CD4-positive, alpha-beta T cell (primary cell): ENCODE measurements around the gene DNAJC17. TPM values are rescaled to one million over a fixed set of nuclear protein-coding genes. Genes with fewer than 3 reads are reported as not detected.

Source experiments
- ATAC-seq: fragments of 200-7000 bp; cut with Tn5 transposase; one replicate; pipeline ENCODE4 v1.10.0; 2022; ENCODE audit warnings: mild to moderate bottlenecking; ENCODE audit not compliant: poor library complexity
- CTCF ChIA-PET: fragments of 350-600 bp; sonication (Branson Sonifier 250); formaldehyde crosslinking; loops from one replicate; lab custom pipeline; 2021; ENCODE audit warnings: antibody characterized with exemption, inconsistent platforms; lab: Charles Lee
- POLR2A ChIA-PET: fragments of 350-600 bp; sonication (Branson Sonifier 250); formaldehyde crosslinking; loops from one replicate; lab custom pipeline; 2021; ENCODE audit warnings: antibody characterized with exemption, inconsistent platforms; lab: Charles Lee
- DNase-seq, 14 experiments: peaks; one replicate each; pipeline ENCODE4 v3.0.0-alpha.2; 2013 to 2020; ENCODE audit warnings: mixed read lengths in 2 of 14
- H3K27ac ChIP-seq, 2 donors: one replicate each; pipeline versions ENCODE4 v1.5.1 to v1.7.0; 2013; ENCODE audit warnings: low read length in 2 of 2, low read depth in 1 of 2, mild to moderate bottlenecking in 1 of 2
- H3K27me3 ChIP-seq, 2 experiments: 1 replicate in 1 of 2; 2 replicates in 1 of 2; pipeline versions ENCODE4 v1.6.1 to v1.7.0; 2013; ENCODE audit warnings: low read length in 2 of 2, control low read depth in 1 of 2, mild to moderate bottlenecking in 1 of 2, moderate library complexity in 1 of 2; ENCODE audit not compliant: insufficient read depth in 2 of 2, control insufficient read depth in 1 of 2
- H3K36me3 ChIP-seq: one replicate; pipeline ENCODE4 v1.6.1; 2013; ENCODE audit warnings: low read length, control low read depth; ENCODE audit not compliant: insufficient read depth
- H3K4me1 ChIP-seq: one replicate; pipeline ENCODE4 v1.6.1; 2013; ENCODE audit warnings: low read length, control low read depth; ENCODE audit not compliant: insufficient read depth
- H3K4me3 ChIP-seq: one replicate; pipeline ENCODE4 v1.5.1; 2013; ENCODE audit warnings: mild to moderate bottlenecking, low read length, moderate library complexity
- H3K9me3 ChIP-seq, 2 experiments: 1 replicate in 1 of 2; 2 replicates in 1 of 2; pipeline versions ENCODE4 v1.6.1 to v1.7.0; 2013; ENCODE audit warnings: low read length in 2 of 2, mild to moderate bottlenecking in 2 of 2, control low read depth in 1 of 2, moderate library complexity in 1 of 2; ENCODE audit not compliant: control insufficient read depth in 1 of 2, insufficient read depth in 1 of 2
- H3K27ac Mint-ChIP-seq: one replicate; pipeline ENCODE4 v1.8.0; 2020; ENCODE audit warnings: mixed read lengths
- H3K27me3 Mint-ChIP-seq: one replicate; pipeline ENCODE4 v1.8.0; 2021; ENCODE audit warnings: mixed read lengths
- H3K36me3 Mint-ChIP-seq: one replicate; pipeline ENCODE4 v1.8.0; 2021; ENCODE audit warnings: low read depth, mixed read lengths
- H3K4me1 Mint-ChIP-seq: one replicate; pipeline ENCODE4 v1.8.0; 2021; ENCODE audit warnings: low read depth, mixed read lengths
- H3K4me3 Mint-ChIP-seq: one replicate; pipeline ENCODE4 v1.8.0; 2020; ENCODE audit warnings: mild to moderate bottlenecking, mixed read lengths
- H3K9me3 Mint-ChIP-seq: one replicate; pipeline ENCODE4 v1.8.0; 2020; ENCODE audit warnings: mixed read lengths
- CTCF ChIP-seq: fragments of 200-600 bp; IDR thresholded peaks from one replicate; pipeline ENCODE4 v1.8.0; 2022; ENCODE audit warnings: antibody characterized with exemption, mild to moderate bottlenecking
- intact Hi-C, 2 experiments: fragments of 100-400 bp; cut with DNase I in 1 of 2; cut with micrococcal nuclease in 1 of 2; formaldehyde crosslinking; loops; one replicate each; pipeline versions ENCODE4 v1.15.1 to v1.9.0; 2023 to 2025; cut with DNase I, micrococcal nuclease
- total RNA-seq, 174 experiments: library from RNA in 2 of 174; stranded (reverse) in 2 of 174; gene quantifications; one replicate each; pipeline ENCODE4 v1.2.3 and lab custom pipeline; 2021 to 2026

DNAJC17 gene
- total RNA-seq, 2 experiments from 2014 or later: 14.4 to 17.9 TPM

- peaks cover 30% of the 10 kb centered on the region for H3K4me1 ChIP-seq
- H3K27me3 ChIP-seq: no peaks in the 10 kb centered on the region
- TF ChIP-seq CTCF: no peak
- H3K36me3 ChIP-seq: peaks cover 67% of the 10 kb centered on the region
- no peaks in the 10 kb centered on the region for H3K9me3 ChIP-seq
- intact Hi-C loops: loop anchor here (5.0 kb wide), 1 partner anchor 34 kb away; no protein-coding TSS in a partner anchor
- Mint-ChIP-seq H3K36me3 (peaks cover 77% of the 10 kb centered on the region), H3K27ac (no peak overlapping the region), H3K4me1 (peaks cover 19% of the 10 kb centered on the region), H3K9me3 (no peaks in the 10 kb centered on the region), H3K27me3 (no peaks in the 10 kb centered on the region), H3K4me3 (no peak overlapping the region)
- H3K27ac ChIP-seq: no peak overlapping the region
- ChIA-PET CTCF (interaction anchor here (1.5 kb wide), 1 partner anchor 17 kb away, joined by 3 read pairs; no protein-coding TSS in a partner anchor), POLR2A (interaction anchor here (1.0 kb wide), 1 partner anchor 16 kb away, joined by 3 read pairs; no protein-coding TSS in a partner anchor)
- DNase-seq: no peak
- no peak overlapping the region for H3K4me3 ChIP-seq
- ATAC-seq: no peak
Observed at GRCh38 chr15:40747685-40748631, 59.3 kb downstream of the DNAJC17 start.

GRCh38 chr15:40746916-40747418 is 60.3 kb downstream of the DNAJC17 start:
- intact Hi-C loops: loop anchor here (5.0 kb wide), 1 partner anchor 35 kb away; no protein-coding TSS in a partner anchor
- H3K27ac ChIP-seq: no peak overlapping the region
- H3K4me1 ChIP-seq: peaks cover 24% of the 10 kb centered on the region
- H3K4me3 ChIP-seq: no peak overlapping the region
- POLR2A ChIA-PET: interaction anchor here (1.1 kb wide), 1 partner anchor 60 kb away, joined by 3 read pairs; the partner anchor contains the start of gene DNAJC17
- Mint-ChIP-seq H3K27me3 (no peaks in the 10 kb centered on the region), H3K36me3 (peaks cover 77% of the 10 kb centered on the region), H3K9me3 (no peaks in the 10 kb centered on the region), H3K4me3 (no peak overlapping the region), H3K4me1 (peaks cover 10% of the 10 kb centered on the region), H3K27ac (no peak overlapping the region)
- TF ChIP-seq CTCF: no peak
- no peaks in the 10 kb centered on the region for H3K27me3 ChIP-seq
- CTCF ChIA-PET: interaction anchor here (0.7 to 1.5 kb wide), 7 partner anchors 9 to 207 kb away, joined by 3 to 8 read pairs (median 3); partner anchors contain the start of genes CHAC1 and RAD51
- no peak for DNase-seq
- no peaks in the 10 kb centered on the region for H3K9me3 ChIP-seq
- ATAC-seq: no peak
- peaks cover 65% of the 10 kb centered on the region for H3K36me3 ChIP-seq

GRCh38 chr15:40744815-40745152 is 62.5 kb downstream of the DNAJC17 start:
- TF ChIP-seq CTCF: no peak
- Mint-ChIP-seq H3K27me3 (no peaks in the 10 kb centered on the region), H3K36me3 (peaks cover 74% of the 10 kb centered on the region), H3K27ac (peak overlapping the region; percentile 96), H3K4me3 (no peak overlapping the region), H3K4me1 (peaks cover 10% of the 10 kb centered on the region), H3K9me3 (no peaks in the 10 kb centered on the region)
- ATAC-seq (no peak), DNase-seq (no peak)
- ChIA-PET POLR2A (interaction anchor here (1.6 to 2.1 kb wide), 2 partner anchors 19 to 50 kb away, joined by 7 to 10 read pairs; partner anchors contain the start of genes GCHFR and RAD51), CTCF (interaction anchor here (0.6 to 2.1 kb wide), 4 partner anchors 9 to 66 kb away, joined by 3 to 8 read pairs (median 3); partner anchors contain the start of genes GCHFR and RMDN3)
- Histone ChIP-seq H3K9me3 (no peaks in the 10 kb centered on the region), H3K36me3 (peaks cover 58% of the 10 kb centered on the region), H3K4me3 (no peak overlapping the region), H3K27me3 (no peaks in the 10 kb centered on the region), H3K4me1 (peaks cover 22% of the 10 kb centered on the region), H3K27ac (peak overlapping the region; percentile 52 to 81)
- intact Hi-C loops: loop anchor here (5.0 kb wide), 1 partner anchor 38 kb away; no protein-coding TSS in a partner anchor
